SK-N-MC (cell line): ENCODE data around the gene ACTR2.

ENCODE experiments used
- EZH2 ChIP-seq: fragments of 200-600 bp; sonication (generic); IDR thresholded peaks from one replicate; pipeline ENCODE4 v1.6.1; 2017; ENCODE audit warnings: antibody characterized with exemption
- POLR2AphosphoS5 ChIP-seq: IDR thresholded peaks from 2 replicates; pipeline ENCODE4 v1.6.1; 2012; ENCODE audit warnings: mild to moderate bottlenecking, low read depth, low read length, borderline replicate concordance

- TF ChIP-seq EZH2 (no peak), POLR2AphosphoS5 (no peak)
Observed at GRCh38 chr2:65299246-65299645, 71.6 kb downstream of the ACTR2 start.
